PC-9 (cell line): ENCODE measurements around the gene KRT3. TPM values are rescaled to one million over a fixed set of nuclear protein-coding genes. Genes with fewer than 3 reads are reported as not detected.

Experiments
- BruUV-seq: library from RNA; stranded (reverse); fragments of 400-500 nt; replicated peaks from 2 replicates; lab custom pipeline; 2021; lab: Mats Ljungman, UMichigan
- CTCF ChIA-PET: fragments of 300-600 bp; sonication (Branson Sonifier 250); formaldehyde crosslinking; loops from one replicate; lab custom pipeline; 2022; ENCODE audit warnings: antibody characterized with exemption; lab: Charles Lee
- POLR2A ChIA-PET: fragments of 300-600 bp; sonication (Branson Sonifier 250); formaldehyde crosslinking; loops from one replicate; lab custom pipeline; 2022; ENCODE audit warnings: antibody characterized with exemption; ENCODE audit not compliant: unreplicated experiment; lab: Charles Lee
- DNase-seq, 2 experiments: peaks; one replicate each; pipeline versions ENCODE4 v3.0.0 to v3.0.0-alpha.2; 2015 to 2022; ENCODE audit warnings: mixed read lengths in 1 of 2
- H2AFZ ChIP-seq: fragments of 200-600 bp; sonication (generic); 2 replicates; pipeline ENCODE4 v1.8.1; 2017; ENCODE audit warnings: antibody characterized with exemption
- H3F3A ChIP-seq: fragments of 200-600 bp; sonication (generic); 2 replicates; pipeline ENCODE4 v1.8.1; 2017; ENCODE audit warnings: antibody characterized with exemption, mild to moderate bottlenecking, low read depth; ENCODE audit not compliant: insufficient read depth
- H3K27ac ChIP-seq: fragments of 200-600 bp; sonication (generic); 2 replicates; pipeline ENCODE4 v1.6.1; 2016; ENCODE audit warnings: mixed run types
- H3K27me3 ChIP-seq: fragments of 200-600 bp; sonication (generic); 2 replicates; pipeline ENCODE4 v1.6.1; 2016; ENCODE audit warnings: low read depth, mixed run types; ENCODE audit not compliant: insufficient read depth
- H3K36me3 ChIP-seq: fragments of 200-600 bp; sonication (generic); 2 replicates; pipeline ENCODE4 v1.6.1; 2016; ENCODE audit warnings: low read depth, mixed run types
- H3K4me1 ChIP-seq: fragments of 200-600 bp; sonication (generic); replicated peaks from 2 replicates; pipeline ENCODE4 v1.6.1; 2016; ENCODE audit warnings: mixed run types; ENCODE audit not compliant: insufficient read depth
- H3K4me2 ChIP-seq: fragments of 200-600 bp; sonication (generic); 2 replicates; pipeline ENCODE4 v1.6.1; 2017; ENCODE audit warnings: mixed run types
- H3K4me3 ChIP-seq: fragments of 200-600 bp; sonication (generic); 2 replicates; pipeline ENCODE4 v1.6.1; 2016; ENCODE audit warnings: mixed run types
- H3K79me2 ChIP-seq: fragments of 200-600 bp; sonication (generic); 2 replicates; pipeline ENCODE4 v1.6.1; 2017; ENCODE audit warnings: low read depth, mixed run types
- H3K9me2 ChIP-seq: fragments of 200-600 bp; sonication (generic); 2 replicates; pipeline ENCODE4 v1.8.1; 2017; ENCODE audit warnings: mild to moderate bottlenecking; ENCODE audit not compliant: insufficient read depth
- H3K9me3 ChIP-seq: fragments of 200-600 bp; sonication (generic); 2 replicates; pipeline ENCODE4 v1.8.1; 2016; ENCODE audit warnings: low read depth; ENCODE audit not compliant: insufficient read depth
- H4K20me1 ChIP-seq: fragments of 200-600 bp; sonication (generic); 2 replicates; pipeline ENCODE4 v1.8.1; 2017; ENCODE audit not compliant: insufficient read depth
- CTCF ChIP-seq: fragments of 200-600 bp; sonication (generic); conservative IDR thresholded peaks from 2 replicates; pipeline ENCODE4 v1.6.1; 2017; ENCODE audit warnings: mixed run types, antibody characterized with exemption, mild to moderate bottlenecking, moderate library complexity
- EZH2 ChIP-seq: fragments of 200-600 bp; sonication (generic); IDR thresholded peaks from 2 replicates; pipeline ENCODE4 v1.8.0; 2017; ENCODE audit warnings: antibody characterized with exemption, low read depth
- intact Hi-C: fragments of 100-400 bp; cut with micrococcal nuclease; formaldehyde crosslinking; loops from one replicate; pipeline ENCODE4 v1.10.0; 2022; ENCODE audit not compliant: unreplicated experiment
- total RNA-seq: library from RNA; stranded (reverse); gene quantifications from 2 replicates; pipeline ENCODE4 v1.2.3, GENCODE V29; 2021

Gene KRT3
- total RNA-seq, 1 experiment from 2014 or later, result 0.24 TPM

GRCh38 chr12:52801773-52802172 lies 5.9 kb upstream of the KRT3 start:
- POLR2A ChIA-PET, result interaction anchor here (0.6 kb wide), 1 partner anchor 84 kb away, joined by 21 read pairs; no protein-coding TSS in a partner anchor
- H3K79me2 ChIP-seq, result no peaks in the 10 kb centered on the region
- intact Hi-C loops, result no loop called here
- no peak overlapping the region for H3K4me3 ChIP-seq
- no peaks in the 10 kb centered on the region for H4K20me1 ChIP-seq
- TF ChIP-seq CTCF (no peak), EZH2 (no peak)
- H3K9me2 ChIP-seq, result no peaks in the 10 kb centered on the region
- BruUV-seq, result no TSS peak
- H3K4me2 ChIP-seq, result no peak overlapping the region
- H3K9me3 ChIP-seq, result no peaks in the 10 kb centered on the region
- peaks cover 52% of the 10 kb centered on the region for H3K4me1 ChIP-seq
- DNase-seq, result no peak
- CTCF ChIA-PET, result interaction anchor here (0.5 kb wide), 1 partner anchor 1464 kb away, joined by 4 read pairs; no protein-coding TSS in a partner anchor
- no peaks in the 10 kb centered on the region for H3K36me3 ChIP-seq
- no peaks in the 10 kb centered on the region for H3K27me3 ChIP-seq
- H2AFZ ChIP-seq, result no peak overlapping the region
- peak overlapping the region; percentile 88 for H3K27ac ChIP-seq
- peaks cover 36% of the 10 kb centered on the region for H3F3A ChIP-seq

- POLR2A ChIA-PET, result interaction anchor here (0.7 kb wide), 1 partner anchor 650 kb away, joined by 8 read pairs; no protein-coding TSS in a partner anchor
- Histone ChIP-seq H3K27me3 (no peaks in the 10 kb centered on the region), H3K9me2 (no peaks in the 10 kb centered on the region), H2AFZ (no peak overlapping the region), H3K4me1 (peaks cover 55% of the 10 kb centered on the region), H3K79me2 (no peaks in the 10 kb centered on the region), H4K20me1 (no peaks in the 10 kb centered on the region), H3K36me3 (no peaks in the 10 kb centered on the region), H3K27ac (peak overlapping the region; percentile 88), H3K9me3 (no peaks in the 10 kb centered on the region), H3F3A (peaks cover 36% of the 10 kb centered on the region), H3K4me2 (peak overlapping the region; percentile 37), H3K4me3 (no peak overlapping the region)
- intact Hi-C loops, result no loop called here
- CTCF ChIA-PET, result interaction anchor here (0.6 to 0.7 kb wide), 2 partner anchors 17 to 78 kb away, joined by 3 read pairs; no protein-coding TSS in a partner anchor
- no peak for DNase-seq
- TF ChIP-seq EZH2 (no peak), CTCF (no peak)
- no TSS peak for BruUV-seq
These were observed 4.5 kb upstream of the KRT3 start for GRCh38 chr12:52800259-52800917.

GRCh38 chr12:52799505-52800211 lies 3.7 kb upstream of the KRT3 start:
- intact Hi-C loops, result loop anchor here (1.0 kb wide), 3 partner anchors 72 to 216 kb away; no protein-coding TSS in a partner anchor
- Histone ChIP-seq H2AFZ (no peak overlapping the region), H3K27ac (peak overlapping the region; percentile 88), H3K4me1 (peaks cover 61% of the 10 kb centered on the region), H3K4me3 (no peak overlapping the region), H3F3A (peaks cover 39% of the 10 kb centered on the region), H3K4me2 (peak overlapping the region; percentile 37), H3K27me3 (no peaks in the 10 kb centered on the region), H4K20me1 (no peaks in the 10 kb centered on the region), H3K36me3 (no peaks in the 10 kb centered on the region), H3K9me3 (no peaks in the 10 kb centered on the region), H3K9me2 (no peaks in the 10 kb centered on the region), H3K79me2 (no peaks in the 10 kb centered on the region)
- BruUV-seq, result no TSS peak
- no peak for TF ChIP-seq EZH2
- no peak for TF ChIP-seq CTCF
- POLR2A ChIA-PET, result interaction anchor here (0.7 kb wide), 1 partner anchor 649 kb away, joined by 8 read pairs; no protein-coding TSS in a partner anchor
- DNase-seq, result no peak
- CTCF ChIA-PET, result interaction anchor here (0.6 kb wide), 1 partner anchor 535 kb away, joined by 3 read pairs; no protein-coding TSS in a partner anchor
